Testis (tissue), 2 donors: ENCODE results near the gene PDCD1.

Source experiments
- CTCF ChIP-seq, 3 experiments: fragments of 450-650 bp in 2 of 3; fragments of 200-600 bp in 1 of 3; sonication (generic) in 1 of 3; IDR thresholded peaks; one replicate each; pipeline ENCODE4 v1.5.1; 2016 to 2019; ENCODE audit warnings: antibody characterized with exemption in 3 of 3, mild to moderate bottlenecking in 2 of 3, moderate library complexity in 1 of 3
- POLR2A ChIP-seq: fragments of 450-650 bp; IDR thresholded peaks from one replicate; pipeline ENCODE4 v1.6.1; 2017; ENCODE audit warnings: antibody characterized with exemption, mild to moderate bottlenecking, moderate library complexity

GRCh38 chr2:241851325-241852115 lies 7.2 kb downstream of the PDCD1 start:
- TF ChIP-seq CTCF (IDR thresholded peaks at IDR 0.05) (no peak), POLR2A (no peak)
